IPS-18c (cell line): Measurements from ENCODE around the gene CEP68.
A peak's percentile ranks its signal among the peaks of the same experiment; 100 is the strongest.
"Not testable (repeated sequence)": the region's sequence is repeated elsewhere in the genome, so short reads cannot be mapped to it uniquely, and the experiment has no call there.

ENCODE experiments used
- H3K4me3 ChIP-seq: 2 replicates; pipeline ENCODE4 v1.7.0; 2013; ENCODE audit warnings: low read depth, mild to moderate bottlenecking, low read length, moderate library complexity; ENCODE audit not compliant: insufficient read depth
- H3K9me3 ChIP-seq: one replicate; pipeline ENCODE4 v1.6.1; 2013; ENCODE audit warnings: mild to moderate bottlenecking, low read length, moderate library complexity; ENCODE audit not compliant: control insufficient read depth, insufficient read depth

CEP68 gene

DNA sequence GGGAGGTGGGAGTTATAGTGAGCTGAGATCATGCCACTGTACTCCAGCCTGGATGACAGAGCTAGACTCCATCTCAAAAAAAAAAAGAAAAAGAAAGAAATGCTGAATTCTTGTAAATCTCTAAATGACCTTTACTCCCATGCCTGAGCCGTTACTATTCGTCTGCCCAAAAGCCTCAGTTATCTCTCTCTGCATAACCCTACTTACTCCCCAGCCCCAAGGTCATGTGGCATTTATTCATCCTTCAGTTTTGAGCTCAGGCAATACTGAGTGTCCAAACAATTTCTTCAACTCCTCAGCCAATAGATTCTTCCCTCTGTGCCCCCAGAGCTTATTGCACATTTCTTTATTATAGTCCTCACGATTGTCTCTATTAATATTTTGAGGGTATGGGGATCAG is 44.9 kb downstream of the CEP68 start:
- no peaks in the 10 kb centered on the region for H3K9me3 ChIP-seq
- no peak overlapping the region for H3K4me3 ChIP-seq

DNA sequence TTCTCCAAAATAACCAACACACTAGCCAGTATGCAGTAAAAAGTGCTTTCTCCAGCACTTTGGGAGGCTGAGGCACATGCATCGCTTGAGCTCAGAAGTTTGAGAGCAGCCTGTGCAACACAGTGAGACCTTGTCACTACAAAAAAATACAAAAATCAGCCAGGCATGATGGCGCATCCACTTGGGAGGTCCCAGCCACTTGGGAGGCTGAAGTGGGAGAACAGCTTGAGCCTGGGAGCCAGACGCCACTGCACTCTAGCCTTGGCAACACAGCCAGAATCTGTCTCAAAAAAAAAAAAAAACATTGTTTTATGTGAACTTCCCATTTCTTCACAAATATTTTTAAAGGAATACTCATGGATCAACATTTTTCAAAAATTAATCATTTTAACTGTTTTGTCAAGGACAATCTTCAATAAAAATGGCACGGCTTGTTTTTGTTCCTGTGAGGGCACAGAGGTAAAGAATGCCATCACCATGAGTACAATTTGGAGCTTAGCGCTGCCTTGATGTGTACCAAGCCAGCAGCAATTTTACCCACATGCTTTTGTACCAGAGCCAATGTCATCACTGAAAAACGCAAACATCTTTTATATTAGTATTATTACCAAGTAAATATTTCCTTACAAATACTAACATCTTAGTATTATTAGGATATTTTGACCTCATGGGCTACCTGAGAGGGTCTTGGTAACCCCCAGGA is 46.9 kb downstream of the CEP68 start:
- no peak overlapping the region for H3K4me3 ChIP-seq
- H3K9me3 ChIP-seq, result no peaks in the 10 kb centered on the region

DNA sequence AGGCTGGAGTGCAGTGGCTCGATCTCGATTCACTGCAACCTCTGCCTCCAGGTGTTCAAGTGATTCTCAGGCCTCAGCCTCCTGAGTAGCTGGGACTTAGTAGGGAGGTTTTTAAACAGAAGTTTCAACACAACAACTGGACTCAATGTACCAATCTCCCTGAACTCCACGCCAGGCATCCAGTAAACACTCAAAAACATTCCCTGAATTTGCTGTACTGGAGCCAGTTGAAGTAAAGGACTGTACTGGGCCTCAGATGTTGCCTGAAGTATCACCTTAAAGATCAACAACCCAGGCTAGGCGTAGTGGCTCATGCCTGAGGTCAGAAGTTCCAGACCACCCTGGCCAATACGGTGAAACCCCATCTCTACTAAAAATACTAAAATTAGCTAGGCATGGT is 51.3 kb downstream of the CEP68 start:
- H3K4me3 ChIP-seq, result no peak overlapping the region
- no peaks in the 10 kb centered on the region for H3K9me3 ChIP-seq

DNA sequence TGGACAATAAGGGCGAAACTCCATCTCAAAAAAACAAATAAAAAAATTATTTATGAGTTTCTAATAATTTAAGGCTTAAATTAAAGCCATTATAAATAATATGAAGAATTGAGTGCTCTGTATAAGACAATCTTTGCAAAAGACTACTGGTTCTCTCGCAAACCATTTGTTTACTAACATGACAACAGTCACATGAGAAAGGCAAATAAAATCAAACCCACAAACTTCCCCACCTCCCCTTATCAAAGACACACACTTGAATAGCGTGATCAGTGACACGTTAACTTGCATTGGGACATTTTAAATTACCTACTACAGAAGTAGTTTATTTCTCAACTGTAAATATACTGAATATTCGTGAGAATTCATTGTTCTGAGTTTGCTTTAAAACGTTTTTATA is 52.6 kb downstream of the CEP68 start:
- Histone ChIP-seq H3K9me3 (no peaks in the 10 kb centered on the region), H3K4me3 (no peak overlapping the region)

DNA sequence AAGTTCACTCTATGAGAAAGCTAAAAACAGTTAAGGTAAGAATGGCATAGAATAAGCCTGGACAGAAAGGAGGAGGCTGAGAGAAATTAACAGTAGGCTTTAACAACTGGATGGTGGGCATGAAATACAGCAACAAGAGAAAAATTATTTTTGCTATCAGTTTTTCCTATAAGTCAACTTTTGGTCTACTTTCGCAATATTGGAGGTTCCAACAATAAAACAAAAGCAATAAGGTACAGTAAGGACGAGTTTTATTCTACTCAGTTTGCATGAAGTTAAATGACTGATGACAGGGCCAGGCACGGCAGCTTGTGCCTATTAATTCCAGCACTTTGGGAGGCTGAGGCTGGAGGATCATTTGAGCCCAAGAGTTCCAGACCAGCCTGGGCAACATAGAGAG is 56.4 kb downstream of the CEP68 start:
- H3K4me3 ChIP-seq, result no peak overlapping the region
- H3K9me3 ChIP-seq, result no peaks in the 10 kb centered on the region

DNA sequence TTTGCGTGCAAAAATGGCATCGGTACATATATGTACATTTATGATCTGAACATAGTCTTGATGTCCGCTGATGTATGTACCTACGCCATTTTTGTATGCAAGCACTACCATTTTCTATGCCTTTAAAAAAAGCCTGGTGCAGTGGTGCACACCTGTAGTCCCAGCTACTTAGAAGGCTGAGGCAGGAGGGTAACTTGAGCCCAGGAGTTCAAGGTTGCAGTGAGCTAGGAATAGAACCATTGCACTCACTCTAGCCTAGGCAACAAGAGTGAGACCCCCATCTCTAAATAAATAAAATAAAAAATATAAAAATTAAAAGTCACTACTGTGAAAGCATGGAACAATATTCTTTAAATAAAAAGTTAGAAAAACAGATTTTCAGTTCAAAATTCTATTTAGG is 57.0 kb downstream of the CEP68 start:
- Histone ChIP-seq H3K4me3 (no peak overlapping the region), H3K9me3 (no peaks in the 10 kb centered on the region)

DNA sequence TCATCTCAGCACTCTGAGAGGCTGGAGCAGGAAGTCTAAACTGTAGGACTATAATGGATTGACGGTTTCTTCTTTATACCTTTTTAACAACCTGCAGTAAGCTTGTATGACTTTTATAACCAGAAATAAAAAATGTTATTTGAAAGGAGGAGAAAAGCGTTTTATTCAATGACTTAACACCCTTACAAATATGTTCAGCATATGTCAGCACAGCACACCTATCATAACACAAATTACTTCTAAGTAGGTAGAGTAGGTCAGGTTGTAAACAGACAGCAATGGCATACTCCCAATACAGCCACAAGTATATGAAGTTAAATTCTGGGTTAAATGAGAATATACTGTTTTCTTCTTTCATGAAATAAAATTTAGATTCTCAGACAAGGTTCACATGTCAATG is 57.6 kb downstream of the CEP68 start:
- Histone ChIP-seq H3K9me3 (no peaks in the 10 kb centered on the region), H3K4me3 (no peak overlapping the region)

DNA sequence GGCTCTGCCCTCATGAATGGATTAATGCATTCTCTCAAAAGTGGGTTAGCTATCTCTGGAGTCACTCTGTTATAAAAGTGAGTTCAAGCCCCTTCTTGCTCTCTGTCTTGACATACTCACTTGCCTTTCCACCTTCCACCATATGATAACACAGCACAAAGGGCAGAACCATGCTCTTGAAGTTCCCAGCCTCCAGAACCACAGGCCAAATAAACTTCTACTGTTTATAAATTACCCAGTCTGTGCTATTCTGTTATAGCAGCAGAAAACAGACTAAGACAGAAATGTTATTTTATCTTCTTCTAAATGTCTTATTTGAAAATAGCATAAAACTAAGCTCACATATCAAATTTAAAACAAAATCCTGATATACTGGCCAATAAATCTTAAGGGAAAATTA is 58.7 kb downstream of the CEP68 start:
- H3K9me3 ChIP-seq, result no peaks in the 10 kb centered on the region
- no peak overlapping the region for H3K4me3 ChIP-seq

DNA sequence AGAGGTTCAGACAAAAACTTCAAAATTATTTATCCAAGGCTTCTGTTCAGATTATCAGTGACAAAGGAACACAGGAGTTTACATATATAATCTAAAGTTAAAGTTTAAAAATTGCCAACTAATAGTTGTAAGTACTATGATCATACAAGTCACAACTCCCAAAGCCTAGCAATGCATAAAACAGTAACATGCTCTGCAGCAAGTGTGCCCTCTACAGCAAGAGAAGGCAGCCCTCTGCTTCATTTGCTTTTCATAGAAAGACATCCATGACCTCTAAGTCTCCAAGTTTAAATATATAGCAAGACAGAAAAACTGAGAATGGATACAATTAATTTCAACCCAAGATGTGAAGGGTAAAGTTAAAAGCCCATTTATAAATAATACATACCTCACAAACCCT is 60.4 kb downstream of the CEP68 start:
- no peak overlapping the region for H3K4me3 ChIP-seq
- no peaks in the 10 kb centered on the region for H3K9me3 ChIP-seq

DNA sequence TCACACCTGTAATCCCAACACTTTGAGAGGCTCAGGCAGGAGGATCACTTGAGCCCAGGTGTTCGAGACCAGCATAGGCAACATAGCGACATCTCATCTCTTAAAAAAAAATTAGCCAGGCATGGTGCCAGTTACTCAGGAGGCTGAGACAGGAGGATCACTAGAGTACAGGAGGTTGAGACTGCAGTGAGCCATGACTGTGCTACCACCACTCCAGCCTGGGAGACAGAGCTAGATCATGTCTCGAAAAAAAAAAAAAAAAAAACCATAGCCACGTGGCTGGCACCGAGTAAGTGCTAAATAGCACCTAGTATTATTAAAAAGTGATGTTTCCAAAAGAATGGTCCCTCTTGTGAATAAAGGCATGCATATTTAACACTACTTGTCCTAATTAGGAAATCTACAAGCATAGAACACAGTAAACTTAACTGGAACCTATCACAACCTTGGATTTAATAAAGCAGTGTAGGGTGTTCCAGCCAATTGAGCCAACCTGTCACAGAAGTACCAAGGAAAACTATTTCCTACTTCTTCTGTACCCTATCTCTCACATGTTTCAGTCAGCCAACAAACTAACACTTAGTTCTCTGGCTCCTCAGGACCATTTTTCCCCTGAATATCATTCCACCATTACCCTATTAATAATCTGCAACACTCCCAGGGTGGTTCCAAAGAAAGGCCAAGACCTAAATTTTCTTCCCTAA is 64.9 kb downstream of the CEP68 start:
- Histone ChIP-seq H3K9me3 (no peaks in the 10 kb centered on the region), H3K4me3 (no peak overlapping the region)

DNA sequence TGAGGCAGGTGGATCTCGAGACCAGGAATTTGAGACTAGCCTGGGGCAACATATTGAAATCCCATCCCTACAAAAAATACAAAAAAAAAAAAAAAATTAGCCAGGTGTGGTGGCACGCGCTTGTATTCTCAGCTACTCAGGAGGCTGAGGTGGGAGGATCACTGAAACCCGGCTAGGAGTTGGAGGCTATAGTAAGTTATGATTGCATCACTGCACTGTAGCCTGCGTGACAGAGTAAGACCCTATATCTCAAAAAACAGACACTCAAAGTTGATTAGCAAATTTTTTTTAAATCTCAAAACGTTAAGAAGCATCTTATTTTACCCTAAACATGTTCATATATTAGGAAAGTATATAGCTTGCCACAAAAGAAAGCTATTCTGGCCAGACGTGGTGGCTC is 66.1 kb downstream of the CEP68 start:
- H3K9me3 ChIP-seq, result no peaks in the 10 kb centered on the region
- H3K4me3 ChIP-seq, result no peak overlapping the region

DNA sequence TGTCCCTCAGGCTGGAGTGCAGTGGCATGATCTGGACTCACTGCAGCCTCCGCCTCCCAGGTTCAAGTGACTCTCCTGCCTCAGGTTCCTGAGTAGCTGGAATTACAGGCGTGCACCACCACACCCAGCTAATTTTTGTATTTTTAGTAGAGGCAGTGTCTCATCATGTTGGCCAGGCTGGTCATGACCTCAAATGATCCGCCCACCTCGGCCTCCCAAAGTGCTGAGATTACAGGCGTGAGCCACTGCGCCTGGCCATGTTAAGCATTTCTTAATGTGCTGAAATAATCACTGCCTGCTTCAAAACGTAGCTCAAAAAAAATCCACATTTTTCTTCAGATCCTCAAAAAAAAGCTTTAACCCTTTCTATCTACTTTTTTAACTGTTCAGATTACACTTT is 69.2 kb downstream of the CEP68 start:
- not testable (repeated sequence) for H3K9me3 ChIP-seq, H3K4me3 ChIP-seq

DNA sequence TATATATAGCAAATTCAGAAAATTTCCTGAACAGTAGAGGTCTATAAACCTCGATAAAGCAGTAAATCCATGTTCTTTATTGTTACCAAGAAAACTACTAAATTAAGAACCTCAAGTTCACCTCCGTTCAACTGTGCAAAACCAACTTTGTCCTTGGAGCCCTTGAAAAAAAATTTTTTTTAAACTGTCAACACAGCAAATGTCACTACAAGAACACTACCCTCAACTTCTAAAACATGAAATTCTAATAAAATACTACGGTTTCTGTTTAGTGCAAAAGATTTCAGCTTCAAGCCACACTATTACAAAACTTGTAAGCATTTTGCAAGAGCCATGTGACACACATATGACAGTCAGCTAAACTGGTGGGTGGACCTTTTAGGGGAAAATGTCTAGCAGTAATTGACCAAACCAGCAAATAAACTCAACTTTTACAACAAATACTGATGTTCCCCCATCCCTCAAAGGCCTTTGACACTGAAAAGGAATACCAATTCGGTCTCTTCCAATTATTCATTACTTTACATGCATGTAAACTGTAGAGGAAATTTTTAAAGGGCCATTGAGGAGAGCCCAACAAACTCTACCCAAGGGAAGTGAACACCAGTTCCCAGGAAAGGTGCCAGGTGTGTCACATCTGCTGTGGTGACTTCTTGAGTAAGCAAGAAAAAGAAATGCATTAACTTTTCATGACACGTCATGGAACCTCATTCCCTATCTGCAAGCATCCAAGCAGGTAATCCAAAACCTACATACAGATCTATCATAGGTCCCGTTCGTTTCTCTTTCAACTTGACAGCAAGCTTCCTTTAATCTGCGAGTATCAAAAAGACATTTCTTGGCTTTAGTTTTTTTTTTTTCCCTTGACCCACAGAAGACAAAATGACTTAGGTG is 72.3 kb downstream of the CEP68 start:
- H3K9me3 ChIP-seq, result no peaks in the 10 kb centered on the region

DNA sequence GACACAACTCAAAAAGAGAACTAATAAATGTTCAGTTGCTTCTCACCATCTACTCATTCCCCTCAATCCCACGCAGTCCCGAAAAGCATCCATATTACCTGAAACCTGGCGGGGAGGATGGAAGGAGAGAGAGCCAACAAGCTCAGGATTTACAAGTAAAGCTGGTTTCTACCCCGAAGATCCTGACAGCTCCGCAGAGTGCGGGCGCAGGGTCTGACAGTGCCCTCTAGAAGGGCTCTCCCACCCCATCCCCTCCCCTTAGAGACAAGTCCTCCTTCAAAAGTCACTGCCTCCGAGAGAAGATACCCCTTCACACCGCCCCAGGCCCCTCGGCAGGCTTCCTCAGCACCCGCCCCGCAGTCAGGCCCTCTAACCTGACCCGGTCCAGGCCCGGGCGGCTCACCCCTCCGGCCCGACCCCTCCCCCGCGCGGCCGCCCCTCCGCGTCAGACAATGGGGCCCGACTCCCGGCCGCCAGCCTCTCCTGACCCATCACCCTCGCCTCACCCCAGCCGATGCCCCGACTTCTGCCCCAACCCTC is 73.1 kb downstream of the CEP68 start:
- H3K9me3 ChIP-seq, result no peaks in the 10 kb centered on the region
- peak overlapping the region; percentile 90 for H3K4me3 ChIP-seq

More for the DNA sequence above, 72.3 kb downstream of the CEP68 start:
- peak overlapping the region; percentile 90 for H3K4me3 ChIP-seq

DNA sequence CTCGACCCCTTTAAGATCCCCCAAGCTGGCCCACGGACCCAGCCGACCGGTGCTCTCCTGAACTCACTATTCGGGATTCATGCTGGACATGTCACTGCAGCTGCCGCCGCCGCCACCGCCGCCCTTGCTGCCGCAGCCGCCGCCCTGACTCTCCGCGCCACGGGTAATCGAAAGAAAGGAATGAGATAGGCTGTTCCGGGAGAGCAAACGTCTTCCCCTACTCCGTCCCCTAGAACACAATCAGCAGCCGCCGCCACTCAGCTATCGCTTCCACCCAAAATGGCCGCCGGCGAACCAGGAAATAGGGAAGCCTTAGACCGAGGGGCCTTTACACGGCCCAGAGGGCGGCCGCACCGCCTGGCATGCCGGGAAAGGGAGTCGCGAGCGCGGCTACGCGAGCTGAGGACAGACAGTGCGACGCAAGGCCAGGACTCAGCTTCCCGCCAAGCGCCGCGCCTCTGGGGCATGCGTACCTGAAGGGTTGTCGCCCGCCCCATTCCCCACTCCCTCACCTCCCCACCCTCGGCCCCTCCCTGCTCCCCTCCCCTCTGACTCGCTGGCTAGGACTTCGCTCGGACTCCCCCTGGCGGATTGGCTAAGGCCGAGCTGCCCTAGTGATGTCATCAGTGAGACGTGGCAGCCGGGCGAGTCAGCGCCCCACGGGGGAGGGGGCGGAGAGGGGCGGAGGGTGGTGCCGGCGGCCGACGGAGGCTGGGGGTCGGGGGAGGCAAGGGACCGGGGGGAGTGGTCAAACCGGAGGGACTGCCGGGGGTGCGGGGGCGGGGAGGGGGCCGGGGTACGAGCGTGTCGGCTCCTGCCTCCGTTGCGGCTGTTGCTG is 73.8 kb downstream of the CEP68 start, which contains the start of gene RAB1A:
RAB1A (minus strand) TSS at position 281 of the 838 bp plus-strand sequence; CDS start at position 90, 191 bp downstream.
- H3K9me3 ChIP-seq, result no peaks in the 10 kb centered on the region
- H3K4me3 ChIP-seq, result peak within 1 kb of the TSS; percentile 90

DNA sequence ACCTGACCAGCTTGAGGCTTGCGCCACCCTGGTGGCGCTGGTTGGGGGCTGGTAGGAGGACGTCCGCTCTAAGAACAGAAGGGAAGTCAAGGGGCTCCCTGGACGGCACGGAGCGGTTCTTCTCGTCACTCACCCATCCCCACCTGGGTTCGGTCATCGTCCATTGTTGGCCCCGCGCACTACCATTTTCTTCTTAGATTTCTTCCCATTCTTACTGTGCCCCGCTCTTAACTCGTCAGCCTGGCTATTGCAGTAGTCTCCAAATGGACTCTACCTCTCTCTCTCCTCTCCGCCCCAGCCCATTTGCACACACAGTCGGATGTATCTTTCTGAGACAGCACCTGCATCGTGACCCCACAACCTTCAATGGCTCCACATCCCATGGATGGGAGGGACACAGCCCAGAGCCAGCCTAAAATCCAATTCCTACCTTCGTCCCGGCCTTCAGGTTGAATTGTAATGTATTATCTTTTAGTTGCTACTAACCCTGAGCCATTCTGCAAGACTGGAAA is 74.5 kb downstream of the CEP68 start:
- no peaks in the 10 kb centered on the region for H3K9me3 ChIP-seq

DNA sequence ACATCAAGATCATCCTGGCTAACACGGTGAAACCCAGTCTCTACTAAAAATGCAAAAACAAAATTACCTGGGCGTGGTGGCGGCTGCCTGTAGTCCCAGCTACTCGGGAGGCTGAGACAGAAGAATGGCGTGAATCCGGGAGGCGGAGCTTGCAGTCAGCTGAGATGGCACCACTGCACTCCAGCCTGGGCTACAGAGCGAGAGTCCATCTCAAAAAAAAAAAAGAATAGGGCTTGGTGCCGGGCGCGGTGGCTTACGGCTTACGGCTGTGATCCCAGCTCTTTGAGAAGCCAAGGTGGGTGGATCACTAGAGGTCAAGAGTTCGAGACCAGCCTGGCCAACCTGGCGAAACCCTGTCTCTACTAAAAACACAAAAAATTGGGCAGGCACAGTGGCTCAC is 76.7 kb downstream of the CEP68 start:
- H3K9me3 ChIP-seq, H3K4me3 ChIP-seq: not testable (repeated sequence)

More for the DNA sequence above, 74.5 kb downstream of the CEP68 start:
- peak overlapping the region; percentile 63 for H3K4me3 ChIP-seq
